ENCODE measurements around the gene CORO2B. TPM values are rescaled to one million over a fixed set of nuclear protein-coding genes. Genes with fewer than 3 reads are reported as not detected.

The CORO2B gene
- total and polyA plus RNA-seq, 2 of the 4 experiments (the other 2 are of a cell fraction): 9.3 to 39.3 TPM

GRCh38 chr15:68606375-68606774, 27.6 kb downstream of the CORO2B start:
- Histone ChIP-seq H4K20me1 (ENCODE audit: insufficient read depth, low read length) (no peaks in the 10 kb centered on the region), H2BK120ac (ENCODE audit: low read depth, low read length) (peak overlapping the region; percentile 44), H3K23ac (ENCODE audit: low read depth, low read length) (no peak overlapping the region), H3K4me3 (ENCODE audit: insufficient read depth, low read depth, low read length) (no peak overlapping the region), H3K9me1 (ENCODE audit: insufficient read depth, low read length) (peaks cover 21% of the 10 kb centered on the region), H3K9me3 (ENCODE audit: control insufficient read depth, insufficient read depth, low read length) (no peaks in the 10 kb centered on the region), H4K5ac (ENCODE audit: low read depth, low read length) (peak overlapping the region; percentile 65; the same call in 1 of the 2 replicates), H4K91ac (ENCODE audit: insufficient read depth, low read depth, low read length) (peak overlapping the region; percentile 27), H3K27ac (ENCODE audit: insufficient read depth, low read length) (peak overlapping the region; percentile 73; the same call in 1 of the 2 replicates), H3K36me3 (ENCODE audit: control insufficient read depth, insufficient read depth, low read length) (no peaks in the 10 kb centered on the region), H3K4me2 (ENCODE audit: low read depth, low read length) (no peak overlapping the region; the same call in 1 of the 2 replicates), H2BK5ac (ENCODE audit: low read depth, low read length, poor library complexity, severe bottlenecking) (peak overlapping the region; percentile 33), H3K14ac (replicated peaks; ENCODE audit: low read depth, low read length) (peak overlapping the region; percentile 31; the same call in 1 of the 2 replicates), H3K27me3 (ENCODE audit: control insufficient read depth, insufficient read depth, low read length) (no peaks in the 10 kb centered on the region), H2AFZ (replicated peaks; ENCODE audit: low read length, poor library complexity) (no peak overlapping the region), H2BK20ac (ENCODE audit: low read depth, low read length) (peak overlapping the region; percentile 61; the same call in 1 of the 2 replicates), H2AK5ac (ENCODE audit: low read depth, low read length) (peak overlapping the region; percentile 87; the same call in 1 of the 2 replicates), H4K8ac (ENCODE audit: low read depth in 2 of 2, low read length in 2 of 2) (peak overlapping the region in 1 of 2 experiments; percentile 50; a peak in 2 of 4 replicates), H2AK9ac (replicated peaks; ENCODE audit: low read depth, low read length, poor library complexity) (no peak overlapping the region), H3K9ac (ENCODE audit: low read depth, low read length) (no peak overlapping the region), H3K56ac (ENCODE audit: extremely low read depth, insufficient read depth, low read length) (no peak overlapping the region), H2BK15ac (ENCODE audit: low read depth, low read length) (peak overlapping the region; percentile 68; the same call in 2 of the 3 replicates), H3K4ac (ENCODE audit: low read depth, low read length) (peak overlapping the region; percentile 83), H3K18ac (ENCODE audit: low read depth, low read length) (peak overlapping the region; percentile 16), H3K79me1 (ENCODE audit: low read depth in 1 of 2, low read length in 2 of 2) (peaks cover 41 to 65% of the 10 kb centered on the region in 2 experiments), H3K4me1 (ENCODE audit: control insufficient read depth, insufficient read depth, low read length) (peaks cover 28% of the 10 kb centered on the region)
- POLR2A ChIA-PET (ENCODE audit: unreplicated experiment): interaction anchor here (0.5 kb wide), 1 partner anchor 329 kb away, joined by 3 read pairs; the partner anchor contains the start of gene FEM1B
- dilution Hi-C loops (cut with HindIII; ENCODE audit: low sequenced_read_pairs, unreplicated experiment) (no loop called here), intact Hi-C loops (cut with micrococcal nuclease) (loop anchor here (2.0 kb wide), 1 partner anchor 14 kb away; no protein-coding TSS in a partner anchor), in situ Hi-C loops (cut with MboI; ENCODE audit: low sequenced_read_pairs) (no loop called here)
- TF ChIP-seq RAD21 (IDR thresholded peaks at IDR 0.05; ENCODE audit: low read length): no peak
- TF ChIP-seq, protein P1, sequence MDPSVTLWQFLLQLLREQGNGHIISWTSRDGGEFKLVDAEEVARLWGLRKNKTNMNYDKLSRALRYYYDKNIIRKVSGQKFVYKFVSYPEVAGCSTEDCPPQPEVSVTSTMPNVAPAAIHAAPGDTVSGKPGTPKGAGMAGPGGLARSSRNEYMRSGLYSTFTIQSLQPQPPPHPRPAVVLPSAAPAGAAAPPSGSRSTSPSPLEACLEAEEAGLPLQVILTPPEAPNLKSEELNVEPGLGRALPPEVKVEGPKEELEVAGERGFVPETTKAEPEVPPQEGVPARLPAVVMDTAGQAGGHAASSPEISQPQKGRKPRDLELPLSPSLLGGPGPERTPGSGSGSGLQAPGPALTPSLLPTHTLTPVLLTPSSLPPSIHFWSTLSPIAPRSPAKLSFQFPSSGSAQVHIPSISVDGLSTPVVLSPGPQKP (IDR thresholded peaks at IDR 0.05; ENCODE audit: borderline replicate concordance, low read depth, low read length): no peak
- no peak for TF ChIP-seq RFX5 (IDR thresholded peaks at IDR 0.05; ENCODE audit: low read depth, low read length)
- no peak for TF ChIP-seq BHLHE40 (IDR thresholded peaks at IDR 0.05; ENCODE audit: low read depth, low read length)
- TF ChIP-seq SMC3 (IDR thresholded peaks at IDR 0.05; ENCODE audit: low read depth, low read length): no peak
- no peak for TF ChIP-seq MXI1 (IDR thresholded peaks at IDR 0.05; ENCODE audit: borderline replicate concordance, low read depth, low read length)
- TF ChIP-seq CHD1 (IDR thresholded peaks at IDR 0.05; ENCODE audit: low read depth, low read length): no peak
- no peak for TF ChIP-seq CTCF (conservative IDR thresholded peaks at IDR 0.05; ENCODE audit: low read depth, low read length)
- no peak for TF ChIP-seq MAZ (IDR thresholded peaks at IDR 0.05; ENCODE audit: borderline replicate concordance, low read depth, low read length)
- TF ChIP-seq RCOR1 (IDR thresholded peaks at IDR 0.05; ENCODE audit: insufficient replicate concordance, low read length): no peak
- TF ChIP-seq FOS (IDR thresholded peaks at IDR 0.05; ENCODE audit: low read depth, low read length): no peak
- no CpG with 5 or more reads among the region's 3 CpGs for WGBS, 2 experiments (ENCODE audit: extremely low coverage in 2 of 2, insufficient read length in 1 of 2)
- CTCF ChIA-PET: interaction anchor here (1.1 to 1.5 kb wide), 2 partner anchors 16 to 33 kb away, joined by 3 to 4 read pairs; no protein-coding TSS in a partner anchor
- BruUV-seq (replicated peaks): no TSS peak
- ATAC-seq (ENCODE audit: low read depth) (peak; percentile 68), DNase-seq (peak; percentile 63)
